HFF-Myc (cell line): ENCODE data around the gene ZBTB45.
A peak's percentile ranks its signal among the peaks of the same experiment; 100 is the strongest.
"Not testable (repeated sequence)": the region's sequence is repeated elsewhere in the genome, so short reads cannot be mapped to it uniquely, and the experiment has no call there.

Experiments used
- DNase-seq: peaks from one replicate; pipeline ENCODE4 v3.0.0-alpha.2; 2011; ENCODE audit warnings: low read depth; ENCODE audit errors: extremely low read depth
- H3K4me3 ChIP-seq: replicated peaks from 2 replicates; pipeline ENCODE4 v1.5.1; 2011; ENCODE audit warnings: low read depth, mild to moderate bottlenecking, control low read depth, low read length
- CTCF ChIP-seq: IDR thresholded peaks from 2 replicates; pipeline ENCODE4 v1.5.1; 2012; ENCODE audit warnings: mild to moderate bottlenecking, low read depth, low read length, control low read depth; ENCODE audit errors: missing control alignments

The ZBTB45 gene

GRCh38 chr19:58543826-58544590 lies 24.4 kb upstream of the ZBTB45 start, which contains the start of gene TRIM28:
Gene TRIM28, plus strand, starts transcription at chr19:58544064. Its CDS starts 694 bp downstream, at chr19:58544758.
- peak within 1 kb of the TSS; percentile 98 for H3K4me3 ChIP-seq
- peak; percentile 98 for DNase-seq
- TF ChIP-seq CTCF, result no peak

GRCh38 chr19:58542641-58543372 lies 23.2 kb upstream of the ZBTB45 start:
- DNase-seq, H3K4me3 ChIP-seq: not testable (repeated sequence)

- H3K4me3 ChIP-seq, DNase-seq: not testable (repeated sequence)
These were observed 19.6 kb upstream of the ZBTB45 start for GRCh38 chr19:58539169-58539559.

- peak overlapping the region; percentile 25 for H3K4me3 ChIP-seq
- TF ChIP-seq CTCF, result no peak
- no peak for DNase-seq
These were observed 18.9 kb upstream of the ZBTB45 start for GRCh38 chr19:58538257-58539168.

- DNase-seq, result no peak
- H3K4me3 ChIP-seq, result no peak overlapping the region
- no peak for TF ChIP-seq CTCF
These were observed 17.5 kb upstream of the ZBTB45 start for GRCh38 chr19:58536852-58537798.

- TF ChIP-seq CTCF, result no peak
- H3K4me3 ChIP-seq, result no peak overlapping the region
- no peak for DNase-seq
These were observed 16.2 kb upstream of the ZBTB45 start for GRCh38 chr19:58535857-58536256.
